GM12878 (cell line): ENCODE measurements around the gene SEPTIN1. TPM values are rescaled to one million over a fixed set of nuclear protein-coding genes. Genes with fewer than 3 reads are reported as not detected.
A peak's percentile ranks its signal among the peaks of the same experiment; 100 is the strongest.

Experiments
- BACH1 ChIP-seq: fragments of 450-650 bp; IDR thresholded peaks from 2 replicates; pipeline ENCODE4 v1.6.1; 2017; ENCODE audit warnings: mild to moderate bottlenecking, borderline replicate concordance
- DPF2 ChIP-seq: fragments of 450-650 bp; IDR thresholded peaks from 2 replicates; pipeline ENCODE4 v1.6.1; 2017; ENCODE audit warnings: mild to moderate bottlenecking
- HCFC1 ChIP-seq: fragments of 150-350 bp; IDR thresholded peaks from 2 replicates; pipeline ENCODE4 v1.6.1; 2014; ENCODE audit warnings: low read length
- HDAC6 ChIP-seq: fragments of 200-600 bp; sonication (generic); IDR thresholded peaks from one replicate; pipeline ENCODE4 v1.8.0; 2017; ENCODE audit warnings: antibody characterized with exemption; ENCODE audit not compliant: unreplicated experiment
- MTA3 ChIP-seq: IDR thresholded peaks from 2 replicates; pipeline ENCODE4 v1.6.1; 2012; ENCODE audit warnings: low read length, inconsistent platforms, borderline replicate concordance
- NFIC ChIP-seq: IDR thresholded peaks from 2 replicates; pipeline ENCODE4 v1.6.1; 2012; ENCODE audit warnings: low read depth, mild to moderate bottlenecking, inconsistent platforms, low read length, moderate library complexity
- NR2C1 ChIP-seq: fragments of 450-650 bp; IDR thresholded peaks from 2 replicates; pipeline ENCODE4 v1.6.1; 2017; ENCODE audit warnings: antibody characterized with exemption, mild to moderate bottlenecking, moderate library complexity
- POLR2A ChIP-seq: IDR thresholded peaks from 2 replicates; pipeline ENCODE4 v1.6.1; 2011; ENCODE audit warnings: low read depth, mild to moderate bottlenecking, low read length
- RUNX3 ChIP-seq: IDR thresholded peaks from 2 replicates; pipeline ENCODE4 v1.6.1; 2012; ENCODE audit warnings: low read length, inconsistent platforms
- SP1 ChIP-seq: IDR thresholded peaks from one replicate; pipeline ENCODE4 v1.6.1; 2011; ENCODE audit warnings: low read depth, low read length
- STAT1 ChIP-seq: fragments of 450-650 bp; conservative IDR thresholded peaks from 2 replicates; pipeline ENCODE4 v1.6.1; 2014; ENCODE audit warnings: antibody characterized with exemption, mild to moderate bottlenecking
- TCF12 ChIP-seq: IDR thresholded peaks from 2 replicates; pipeline ENCODE4 v1.6.1; 2011; ENCODE audit warnings: low read depth, mild to moderate bottlenecking, low read length
- TCF3 ChIP-seq: IDR thresholded peaks from 2 replicates; pipeline ENCODE4 v1.6.1; 2012; ENCODE audit warnings: low read depth, mild to moderate bottlenecking, low read length, borderline replicate concordance; ENCODE audit not compliant: insufficient read depth
- ZNF24 ChIP-seq: fragments of 450-650 bp; IDR thresholded peaks from 2 replicates; pipeline ENCODE4 v1.6.1; 2017; ENCODE audit warnings: antibody characterized with exemption, mild to moderate bottlenecking
- polyA plus RNA-seq, 11 experiments: library from polyadenylated mRNA; depleted of rRNA in 4 of 11; unstranded in 6 of 11; stranded (reverse) in 5 of 11; fragments of >200 nt; fragmentation: Nextera tagmentation in 4 of 11; fragmentation: Illumina TruSeq in 1 of 11; extraction: Ambion mirVana in 4 of 11; extraction: Trizol in 1 of 11; gene quantifications; 1 replicate in 1 of 11; 2 replicates in 10 of 11; pipeline versions ENCODE4 v1.2.1 to v1.2.3, GENCODE V29; 2011 to 2016; ENCODE audit warnings: inconsistent platforms in 2 of 11, missing spikeins in 2 of 11, low read depth in 1 of 11
- total RNA-seq, 4 experiments: library from RNA; depleted of rRNA in 3 of 4; stranded (reverse); fragments of >200 nt in 3 of 4; fragmentation: Illumina TruSeq in 1 of 4; extraction: Trizol in 1 of 4; gene quantifications; 2 replicates each; pipeline versions ENCODE4 v1.2.1 to v1.2.3, GENCODE V29; 2013 to 2021
- TF ChIP-seq, protein P1 (sequence below): fragments of 450-650 bp; IDR thresholded peaks from 2 replicates; pipeline ENCODE4 v1.6.1; 2018; ENCODE audit warnings: borderline replicate concordance, mild to moderate bottlenecking; ENCODE audit not compliant: partially characterized antibody
- TF ChIP-seq, protein P2 (sequence below): fragments of 450-650 bp; IDR thresholded peaks from 2 replicates; pipeline ENCODE4 v1.6.1; 2017; ENCODE audit warnings: antibody characterized with exemption, mild to moderate bottlenecking, moderate library complexity
- TF ChIP-seq, protein P3 (sequence below): IDR thresholded peaks from 2 replicates; pipeline ENCODE4 v1.6.1; 2011; ENCODE audit warnings: low read depth, mild to moderate bottlenecking, low read length, moderate library complexity, borderline replicate concordance; ENCODE audit errors: extremely low read depth
- TF ChIP-seq, protein P4 (sequence below): fragments of 450-650 bp; IDR thresholded peaks from 2 replicates; pipeline ENCODE4 v1.6.1; 2017; ENCODE audit warnings: mild to moderate bottlenecking, low read depth, inconsistent platforms; ENCODE audit not compliant: poor library complexity, severe bottlenecking
- TF ChIP-seq, protein P5 (sequence below): fragments of 450-650 bp; IDR thresholded peaks from 2 replicates; pipeline ENCODE4 v1.6.1; 2017; ENCODE audit warnings: mild to moderate bottlenecking, moderate library complexity

SEPTIN1 gene
- total and polyA plus RNA-seq, 10 of the 15 experiments (the other 5 are each of a cell fraction or from before 2014, with no cell fraction given) = 2.8 to 153 (median 94.1) TPM

DNA sequence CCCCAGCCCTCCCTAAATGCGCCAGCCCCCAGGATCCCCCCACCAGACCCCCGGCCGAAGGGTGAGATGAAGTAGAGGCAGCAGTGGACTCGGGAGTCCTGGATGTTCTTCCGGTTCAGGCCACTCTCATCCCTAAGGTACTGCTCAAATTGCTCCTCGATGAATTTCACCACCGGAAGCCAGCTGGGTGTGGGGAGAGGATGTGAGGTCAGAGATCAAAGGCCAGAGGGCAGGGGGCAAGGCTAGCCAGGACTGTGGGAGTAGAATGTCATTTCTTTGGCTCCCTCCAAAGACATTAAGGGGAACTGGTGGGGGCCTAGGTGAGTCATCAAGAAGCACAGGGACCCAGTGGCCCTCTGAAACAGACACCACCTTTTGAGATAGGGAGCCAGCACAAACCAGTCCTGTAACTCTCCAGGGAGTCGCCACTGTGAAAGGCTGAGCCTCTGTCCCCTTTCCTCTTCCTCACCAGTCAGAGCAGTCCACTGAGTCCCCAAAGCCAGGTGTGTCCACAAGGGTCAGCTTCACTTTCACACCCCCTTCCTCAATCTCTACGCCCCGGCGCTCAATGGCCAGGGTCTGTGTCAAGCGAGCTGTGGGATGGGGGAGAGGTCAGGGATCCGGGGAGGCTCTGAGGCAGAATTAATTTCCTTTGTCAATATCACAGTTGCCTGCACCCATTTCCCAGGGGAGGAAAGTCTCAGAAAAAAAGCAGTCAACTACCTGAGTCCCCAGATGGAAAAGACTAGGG, 895 bp downstream of the SEPTIN1 start (continued):
- TF ChIP-seq, protein P1, sequence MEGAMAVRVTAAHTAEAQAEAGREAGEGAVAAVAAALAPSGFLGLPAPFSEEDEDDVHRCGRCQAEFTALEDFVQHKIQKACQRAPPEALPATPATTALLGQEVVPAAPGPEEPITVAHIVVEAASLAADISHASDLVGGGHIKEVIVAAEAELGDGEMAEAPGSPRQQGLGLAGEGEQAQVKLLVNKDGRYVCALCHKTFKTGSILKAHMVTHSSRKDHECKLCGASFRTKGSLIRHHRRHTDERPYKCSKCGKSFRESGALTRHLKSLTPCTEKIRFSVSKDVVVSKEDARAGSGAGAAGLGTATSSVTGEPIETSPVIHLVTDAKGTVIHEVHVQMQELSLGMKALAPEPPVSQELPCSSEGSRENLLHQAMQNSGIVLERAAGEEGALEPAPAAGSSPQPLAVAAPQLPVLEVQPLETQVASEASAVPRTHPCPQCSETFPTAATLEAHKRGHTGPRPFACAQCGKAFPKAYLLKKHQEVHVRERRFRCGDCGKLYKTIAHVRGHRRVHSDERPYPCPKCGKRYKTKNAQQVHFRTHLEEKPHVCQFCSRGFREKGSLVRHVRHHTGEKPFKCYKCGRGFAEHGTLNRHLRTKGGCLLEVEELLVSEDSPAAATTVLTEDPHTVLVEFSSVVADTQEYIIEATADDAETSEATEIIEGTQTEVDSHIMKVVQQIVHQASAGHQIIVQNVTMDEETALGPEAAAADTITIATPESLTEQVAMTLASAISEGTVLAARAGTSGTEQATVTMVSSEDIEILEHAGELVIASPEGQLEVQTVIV = no peak
- no peak for TF ChIP-seq ZNF24
- no peak for TF ChIP-seq NFIC
- TF ChIP-seq MTA3 = no peak
- no peak for TF ChIP-seq TCF12
- no peak for TF ChIP-seq SP1
- TF ChIP-seq STAT1 = no peak
- TF ChIP-seq, protein P2, sequence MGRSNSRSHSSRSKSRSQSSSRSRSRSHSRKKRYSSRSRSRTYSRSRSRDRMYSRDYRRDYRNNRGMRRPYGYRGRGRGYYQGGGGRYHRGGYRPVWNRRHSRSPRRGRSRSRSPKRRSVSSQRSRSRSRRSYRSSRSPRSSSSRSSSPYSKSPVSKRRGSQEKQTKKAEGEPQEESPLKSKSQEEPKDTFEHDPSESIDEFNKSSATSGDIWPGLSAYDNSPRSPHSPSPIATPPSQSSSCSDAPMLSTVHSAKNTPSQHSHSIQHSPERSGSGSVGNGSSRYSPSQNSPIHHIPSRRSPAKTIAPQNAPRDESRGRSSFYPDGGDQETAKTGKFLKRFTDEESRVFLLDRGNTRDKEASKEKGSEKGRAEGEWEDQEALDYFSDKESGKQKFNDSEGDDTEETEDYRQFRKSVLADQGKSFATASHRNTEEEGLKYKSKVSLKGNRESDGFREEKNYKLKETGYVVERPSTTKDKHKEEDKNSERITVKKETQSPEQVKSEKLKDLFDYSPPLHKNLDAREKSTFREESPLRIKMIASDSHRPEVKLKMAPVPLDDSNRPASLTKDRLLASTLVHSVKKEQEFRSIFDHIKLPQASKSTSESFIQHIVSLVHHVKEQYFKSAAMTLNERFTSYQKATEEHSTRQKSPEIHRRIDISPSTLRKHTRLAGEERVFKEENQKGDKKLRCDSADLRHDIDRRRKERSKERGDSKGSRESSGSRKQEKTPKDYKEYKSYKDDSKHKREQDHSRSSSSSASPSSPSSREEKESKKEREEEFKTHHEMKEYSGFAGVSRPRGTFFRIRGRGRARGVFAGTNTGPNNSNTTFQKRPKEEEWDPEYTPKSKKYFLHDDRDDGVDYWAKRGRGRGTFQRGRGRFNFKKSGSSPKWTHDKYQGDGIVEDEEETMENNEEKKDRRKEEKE = no peak
- TF ChIP-seq POLR2A = no peak
- no peak for TF ChIP-seq HCFC1
- TF ChIP-seq, protein P3, sequence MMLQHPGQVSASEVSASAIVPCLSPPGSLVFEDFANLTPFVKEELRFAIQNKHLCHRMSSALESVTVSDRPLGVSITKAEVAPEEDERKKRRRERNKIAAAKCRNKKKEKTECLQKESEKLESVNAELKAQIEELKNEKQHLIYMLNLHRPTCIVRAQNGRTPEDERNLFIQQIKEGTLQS = no peak
- no peak for TF ChIP-seq HDAC6
- TF ChIP-seq DPF2 = no peak
- no peak for TF ChIP-seq TCF3
- no peak for TF ChIP-seq BACH1
- peak; percentile 95 for TF ChIP-seq NR2C1
- TF ChIP-seq, protein P4, sequence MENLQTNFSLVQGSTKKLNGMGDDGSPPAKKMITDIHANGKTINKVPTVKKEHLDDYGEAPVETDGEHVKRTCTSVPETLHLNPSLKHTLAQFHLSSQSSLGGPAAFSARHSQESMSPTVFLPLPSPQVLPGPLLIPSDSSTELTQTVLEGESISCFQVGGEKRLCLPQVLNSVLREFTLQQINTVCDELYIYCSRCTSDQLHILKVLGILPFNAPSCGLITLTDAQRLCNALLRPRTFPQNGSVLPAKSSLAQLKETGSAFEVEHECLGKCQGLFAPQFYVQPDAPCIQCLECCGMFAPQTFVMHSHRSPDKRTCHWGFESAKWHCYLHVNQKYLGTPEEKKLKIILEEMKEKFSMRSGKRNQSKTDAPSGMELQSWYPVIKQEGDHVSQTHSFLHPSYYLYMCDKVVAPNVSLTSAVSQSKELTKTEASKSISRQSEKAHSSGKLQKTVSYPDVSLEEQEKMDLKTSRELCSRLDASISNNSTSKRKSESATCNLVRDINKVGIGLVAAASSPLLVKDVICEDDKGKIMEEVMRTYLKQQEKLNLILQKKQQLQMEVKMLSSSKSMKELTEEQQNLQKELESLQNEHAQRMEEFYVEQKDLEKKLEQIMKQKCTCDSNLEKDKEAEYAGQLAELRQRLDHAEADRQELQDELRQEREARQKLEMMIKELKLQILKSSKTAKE = no peak
- TF ChIP-seq RUNX3 = no peak
- TF ChIP-seq, protein P5, sequence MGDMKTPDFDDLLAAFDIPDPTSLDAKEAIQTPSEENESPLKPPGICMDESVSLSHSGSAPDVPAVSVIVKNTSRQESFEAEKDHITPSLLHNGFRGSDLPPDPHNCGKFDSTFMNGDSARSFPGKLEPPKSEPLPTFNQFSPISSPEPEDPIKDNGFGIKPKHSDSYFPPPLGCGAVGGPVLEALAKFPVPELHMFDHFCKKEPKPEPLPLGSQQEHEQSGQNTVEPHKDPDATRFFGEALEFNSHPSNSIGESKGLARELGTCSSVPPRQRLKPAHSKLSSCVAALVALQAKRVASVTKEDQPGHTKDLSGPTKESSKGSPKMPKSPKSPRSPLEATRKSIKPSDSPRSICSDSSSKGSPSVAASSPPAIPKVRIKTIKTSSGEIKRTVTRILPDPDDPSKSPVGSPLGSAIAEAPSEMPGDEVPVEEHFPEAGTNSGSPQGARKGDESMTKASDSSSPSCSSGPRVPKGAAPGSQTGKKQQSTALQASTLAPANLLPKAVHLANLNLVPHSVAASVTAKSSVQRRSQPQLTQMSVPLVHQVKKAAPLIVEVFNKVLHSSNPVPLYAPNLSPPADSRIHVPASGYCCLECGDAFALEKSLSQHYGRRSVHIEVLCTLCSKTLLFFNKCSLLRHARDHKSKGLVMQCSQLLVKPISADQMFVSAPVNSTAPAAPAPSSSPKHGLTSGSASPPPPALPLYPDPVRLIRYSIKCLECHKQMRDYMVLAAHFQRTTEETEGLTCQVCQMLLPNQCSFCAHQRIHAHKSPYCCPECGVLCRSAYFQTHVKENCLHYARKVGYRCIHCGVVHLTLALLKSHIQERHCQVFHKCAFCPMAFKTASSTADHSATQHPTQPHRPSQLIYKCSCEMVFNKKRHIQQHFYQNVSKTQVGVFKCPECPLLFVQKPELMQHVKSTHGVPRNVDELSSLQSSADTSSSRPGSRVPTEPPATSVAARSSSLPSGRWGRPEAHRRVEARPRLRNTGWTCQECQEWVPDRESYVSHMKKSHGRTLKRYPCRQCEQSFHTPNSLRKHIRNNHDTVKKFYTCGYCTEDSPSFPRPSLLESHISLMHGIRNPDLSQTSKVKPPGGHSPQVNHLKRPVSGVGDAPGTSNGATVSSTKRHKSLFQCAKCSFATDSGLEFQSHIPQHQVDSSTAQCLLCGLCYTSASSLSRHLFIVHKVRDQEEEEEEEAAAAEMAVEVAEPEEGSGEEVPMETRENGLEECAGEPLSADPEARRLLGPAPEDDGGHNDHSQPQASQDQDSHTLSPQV = no peak
